Calu3 (cell line): ENCODE measurements around the gene CTSF. TPM values are rescaled to one million over a fixed set of nuclear protein-coding genes. Genes with fewer than 3 reads are reported as not detected.

Experiments
- BruUV-seq: library from RNA; stranded (reverse); fragments of 400-500 nt; replicated peaks from 2 replicates; lab custom pipeline; 2021; lab: Mats Ljungman, UMichigan
- CTCF ChIA-PET: fragments of 300-600 bp; sonication (Branson Sonifier 250); formaldehyde crosslinking; loops from one replicate; lab custom pipeline; 2022; ENCODE audit warnings: antibody characterized with exemption; lab: Charles Lee
- DNase-seq: peaks from one replicate; pipeline ENCODE4 v3.0.0; 2022
- H3K27ac Mint-ChIP-seq: one replicate; pipeline ENCODE4 v1.8.0; 2022; ENCODE audit warnings: mixed read lengths; ENCODE audit not compliant: unreplicated experiment
- H3K27me3 Mint-ChIP-seq: one replicate; pipeline ENCODE4 v1.8.0; 2022; ENCODE audit warnings: mixed read lengths; ENCODE audit not compliant: unreplicated experiment
- H3K36me3 Mint-ChIP-seq: one replicate; pipeline ENCODE4 v1.8.0; 2022; ENCODE audit warnings: mild to moderate bottlenecking, moderate library complexity, mixed read lengths; ENCODE audit not compliant: insufficient read depth, unreplicated experiment
- H3K4me1 Mint-ChIP-seq: one replicate; pipeline ENCODE4 v1.8.0; 2022; ENCODE audit warnings: mild to moderate bottlenecking, low read depth, mixed read lengths; ENCODE audit not compliant: unreplicated experiment
- H3K4me3 Mint-ChIP-seq: one replicate; pipeline ENCODE4 v1.8.0; 2022; ENCODE audit warnings: mild to moderate bottlenecking, low read depth, moderate library complexity, mixed read lengths; ENCODE audit not compliant: unreplicated experiment
- H3K9me3 Mint-ChIP-seq: one replicate; pipeline ENCODE4 v1.8.0; 2022; ENCODE audit warnings: low read depth, mixed read lengths; ENCODE audit not compliant: unreplicated experiment
- CTCF ChIP-seq: fragments of 200-600 bp; IDR thresholded peaks from one replicate; pipeline ENCODE4 v1.8.0; 2022; ENCODE audit warnings: antibody characterized with exemption; ENCODE audit not compliant: unreplicated experiment
- intact Hi-C: fragments of 100-400 bp; cut with micrococcal nuclease; formaldehyde crosslinking; loops from one replicate; pipeline ENCODE4 v1.10.0; 2022; ENCODE audit not compliant: unreplicated experiment
- total RNA-seq: library from RNA; stranded (reverse); gene quantifications from 2 replicates; pipeline ENCODE4 v1.2.3, GENCODE V29; 2022

The CTSF gene
- total RNA-seq, 1 experiment from 2014 or later: 1.7 TPM

- DNase-seq: no peak
- CTCF ChIA-PET: interaction anchor here (0.6 kb wide), 1 partner anchor 262 kb away, joined by 3 read pairs; no protein-coding TSS in a partner anchor
- no peaks in the 10 kb centered on the region for H3K36me3 Mint-ChIP-seq
- no peaks in the 10 kb centered on the region for H3K27me3 Mint-ChIP-seq
- TF ChIP-seq CTCF: no peak
- H3K27ac Mint-ChIP-seq: no peak overlapping the region
- intact Hi-C loops: no loop called here
- H3K9me3 Mint-ChIP-seq: no peaks in the 10 kb centered on the region
- H3K4me3 Mint-ChIP-seq: no peak overlapping the region
- BruUV-seq: no TSS peak
- H3K4me1 Mint-ChIP-seq: no peaks in the 10 kb centered on the region
Observed at GRCh38 chr11:66604155-66604554, 35.7 kb upstream of the CTSF start.

DNA sequence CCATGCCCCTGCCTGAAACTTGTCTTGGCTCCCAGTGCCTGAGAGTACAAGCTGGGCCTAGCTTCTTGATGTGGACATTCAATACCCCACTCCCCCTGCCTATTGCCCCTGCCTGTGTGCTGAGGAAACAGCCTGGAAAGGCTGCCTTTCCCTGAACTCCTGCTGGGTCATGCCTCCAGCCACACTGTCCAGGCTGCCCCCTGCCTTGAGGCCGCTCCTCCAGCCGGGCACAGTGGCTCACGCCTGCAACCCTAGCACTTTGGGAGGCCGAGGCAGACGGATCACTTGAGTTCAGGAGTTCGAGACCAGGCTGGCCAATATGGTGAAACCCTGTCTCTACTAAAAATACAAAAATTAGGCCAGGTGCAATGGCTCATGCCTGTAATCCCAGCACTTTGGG is 34.7 kb upstream of the CTSF start:
- Mint-ChIP-seq H3K9me3 (no peaks in the 10 kb centered on the region), H3K4me3 (no peak overlapping the region), H3K4me1 (no peaks in the 10 kb centered on the region), H3K27ac (no peak overlapping the region), H3K36me3 (no peaks in the 10 kb centered on the region), H3K27me3 (no peaks in the 10 kb centered on the region)
- DNase-seq: no peak
- CTCF ChIA-PET: no interaction called here
- intact Hi-C loops: no loop called here
- no peak for TF ChIP-seq CTCF
- BruUV-seq: no TSS peak

DNA sequence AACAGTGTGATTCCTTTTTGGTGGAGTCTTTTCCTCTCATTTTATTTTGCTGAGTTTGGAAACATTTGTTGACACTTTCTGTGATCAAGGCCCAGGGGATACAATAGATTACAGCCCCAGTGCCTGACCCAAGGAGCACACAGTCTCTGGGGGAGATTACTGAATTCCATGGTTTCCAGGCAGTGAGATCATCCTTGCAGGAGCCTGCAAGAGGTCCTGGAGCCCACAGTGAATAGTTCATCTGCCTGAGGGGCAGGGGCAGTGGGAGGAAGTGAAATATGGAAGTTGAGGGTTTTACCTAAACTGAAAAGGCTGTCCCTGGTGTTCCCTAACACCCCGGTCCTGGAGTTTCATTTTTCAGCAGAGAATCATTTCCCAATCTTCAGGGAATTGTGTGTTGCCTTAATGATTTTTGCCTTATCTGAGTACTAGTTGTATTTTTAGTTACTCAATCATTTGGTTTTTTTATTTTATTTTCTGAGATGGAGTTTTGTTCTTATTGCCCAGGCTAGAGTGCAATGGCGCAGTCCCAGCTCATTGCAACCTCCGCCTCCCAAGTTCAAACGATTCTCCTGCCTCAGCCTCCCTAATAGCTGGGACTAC is 32.3 kb upstream of the CTSF start:
- Mint-ChIP-seq H3K4me3 (no peak overlapping the region), H3K27ac (no peak overlapping the region), H3K27me3 (no peaks in the 10 kb centered on the region), H3K36me3 (no peaks in the 10 kb centered on the region), H3K4me1 (no peaks in the 10 kb centered on the region), H3K9me3 (no peaks in the 10 kb centered on the region)
- TF ChIP-seq CTCF: no peak
- intact Hi-C loops: no loop called here
- CTCF ChIA-PET: no interaction called here
- no peak for DNase-seq
- BruUV-seq: no TSS peak

DNA sequence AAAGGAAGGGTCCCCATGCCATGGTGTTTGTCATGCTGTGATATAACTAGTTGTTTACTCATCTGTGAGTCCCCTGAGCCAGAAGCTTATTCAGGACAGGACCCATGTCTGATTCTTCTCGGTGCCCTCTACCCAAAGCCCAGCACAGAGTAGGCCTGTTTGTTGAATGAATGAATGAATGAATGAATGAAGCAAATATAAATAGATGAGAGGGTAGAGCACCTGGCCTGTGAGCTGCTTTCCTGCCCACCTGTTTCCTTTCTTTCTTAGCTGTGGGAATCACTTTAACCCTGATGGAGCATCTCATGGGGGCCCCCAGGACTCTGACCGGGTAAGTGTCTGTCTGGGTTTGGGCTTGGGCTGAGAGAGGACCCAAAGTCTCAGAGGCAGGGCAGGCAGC is 31.8 kb upstream of the CTSF start:
- CTCF ChIA-PET: no interaction called here
- no peaks in the 10 kb centered on the region for H3K27me3 Mint-ChIP-seq
- BruUV-seq: no TSS peak

More for the DNA sequence above, 31.8 kb upstream of the CTSF start:
- Mint-ChIP-seq H3K9me3 (no peaks in the 10 kb centered on the region), H3K27ac (no peak overlapping the region), H3K36me3 (no peaks in the 10 kb centered on the region), H3K4me1 (no peaks in the 10 kb centered on the region), H3K4me3 (no peak overlapping the region)
- no peak for TF ChIP-seq CTCF
- intact Hi-C loops: no loop called here
- no peak for DNase-seq
